SK-N-MC (cell line): ENCODE data around the gene TBC1D9B.

ENCODE experiments used
- DNase-seq: peaks from one replicate; pipeline ENCODE4 v3.0.0-alpha.2; 2011; ENCODE audit warnings: low read depth, low spot score
- H3K27ac ChIP-seq: fragments of 200-600 bp; sonication (generic); 2 replicates; pipeline ENCODE4 v1.5.1; 2016; ENCODE audit warnings: mixed run types
- H3K36me3 ChIP-seq: fragments of 200-600 bp; sonication (generic); 2 replicates; pipeline ENCODE4 v1.6.1; 2017; ENCODE audit warnings: antibody characterized with exemption, low read length, mixed read lengths; ENCODE audit not compliant: insufficient read depth
- H3K4me3 ChIP-seq: fragments of 200-600 bp; sonication (generic); 2 replicates; pipeline ENCODE4 v1.5.1; 2016
- H3K9ac ChIP-seq: fragments of 200-600 bp; sonication (generic); 2 replicates; pipeline ENCODE4 v1.8.0; 2017; ENCODE audit warnings: mixed run types, mixed read lengths; ENCODE audit not compliant: insufficient read length
- H3K9me3 ChIP-seq: fragments of 200-600 bp; sonication (generic); 2 replicates; pipeline ENCODE4 v1.6.1; 2017; ENCODE audit warnings: low read depth, mild to moderate bottlenecking, antibody characterized with exemption, low read length, moderate library complexity, mixed read lengths
- EZH2 ChIP-seq: fragments of 200-600 bp; sonication (generic); IDR thresholded peaks from one replicate; pipeline ENCODE4 v1.6.1; 2017; ENCODE audit warnings: antibody characterized with exemption
- FOXP2 ChIP-seq: optimal IDR thresholded peaks from 2 replicates; pipeline ENCODE3; 2011; ENCODE audit warnings: mild to moderate bottlenecking, moderate library complexity; ENCODE audit not compliant: insufficient read depth; ENCODE audit errors: extremely low read length, control extremely low read depth
- POLR2AphosphoS5 ChIP-seq: IDR thresholded peaks from 2 replicates; pipeline ENCODE4 v1.6.1; 2012; ENCODE audit warnings: mild to moderate bottlenecking, low read depth, low read length, borderline replicate concordance

The TBC1D9B gene

GRCh38 chr5:179907556-179908324 lies at the start of gene TBC1D9B:
Gene TBC1D9B, minus strand, starts transcription at chr5:179907897. Its CDS starts 76 bp downstream, at chr5:179907821.
- Histone ChIP-seq H3K9ac (peak within 1 kb of the TSS; percentile 82), H3K4me3 (peak within 1 kb of the TSS; percentile 87), H3K27ac (no peak within 1 kb of the TSS), H3K9me3 (no peaks in the 10 kb centered on the region), H3K36me3 (peaks cover 17% of the 10 kb centered on the region; the same call in 1 of the 2 replicates)
- no peak for DNase-seq
- peak; percentile 65; the same call in 1 of the 2 replicates for TF ChIP-seq POLR2AphosphoS5
- no peak for TF ChIP-seq FOXP2

- H3K4me3 ChIP-seq = no peak overlapping the region
- no peak overlapping the region for H3K9ac ChIP-seq
- TF ChIP-seq POLR2AphosphoS5 = no peak
- no peak for TF ChIP-seq FOXP2
- no peak for TF ChIP-seq EZH2
- peaks cover 6% of the 10 kb centered on the region; the same call in 1 of the 2 replicates for H3K36me3 ChIP-seq
- DNase-seq = no peak
- no peak overlapping the region for H3K27ac ChIP-seq
- H3K9me3 ChIP-seq = no peaks in the 10 kb centered on the region
These were observed 47.9 kb upstream of the TBC1D9B start for GRCh38 chr5:179955630-179956029.

DNA sequence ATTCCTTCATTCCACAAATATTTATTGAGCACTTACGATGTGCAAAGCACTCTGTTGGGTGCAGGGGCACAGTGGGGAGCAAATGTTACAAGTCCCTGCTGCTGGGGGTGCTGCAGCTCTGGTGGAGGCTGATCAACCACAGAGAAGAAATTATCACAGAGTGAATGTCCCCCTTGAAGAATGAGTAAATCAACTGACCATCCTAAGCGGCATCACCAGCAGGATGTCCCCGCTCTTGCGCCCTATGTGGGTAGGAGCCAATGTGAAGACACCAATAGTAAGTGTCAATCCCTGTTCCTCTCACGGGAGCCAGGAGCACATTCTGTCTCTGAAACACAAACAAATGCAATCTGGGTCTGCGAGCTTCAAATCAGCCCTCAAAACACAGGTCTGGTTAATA lies 47.4 kb upstream of the TBC1D9B start:
- TF ChIP-seq POLR2AphosphoS5 (no peak), EZH2 (no peak), FOXP2 (no peak)
- Histone ChIP-seq H3K9ac (no peak overlapping the region), H3K36me3 (peaks cover 4% of the 10 kb centered on the region; the same call in 1 of the 2 replicates), H3K9me3 (no peaks in the 10 kb centered on the region), H3K4me3 (no peak overlapping the region), H3K27ac (peak overlapping the region; percentile 25; the same call in 1 of the 2 replicates)
- no peak for DNase-seq

GRCh38 chr5:179954434-179954833 lies 46.7 kb upstream of the TBC1D9B start:
- H3K9me3 ChIP-seq = no peaks in the 10 kb centered on the region
- no peak overlapping the region for H3K9ac ChIP-seq
- TF ChIP-seq EZH2 = no peak
- TF ChIP-seq FOXP2 = no peak
- no peak for TF ChIP-seq POLR2AphosphoS5
- peak; percentile 30 for DNase-seq
- peaks cover 4% of the 10 kb centered on the region; the same call in 1 of the 2 replicates for H3K36me3 ChIP-seq
- H3K4me3 ChIP-seq = no peak overlapping the region
- H3K27ac ChIP-seq = 0 out of 2 replicates have a peak overlapping the region, but pooled peaks have one; percentile 25

- TF ChIP-seq FOXP2 = no peak
- no peak for TF ChIP-seq POLR2AphosphoS5
- TF ChIP-seq EZH2 = no peak
- DNase-seq = no peak
- Histone ChIP-seq H3K9me3 (no peaks in the 10 kb centered on the region), H3K27ac (no peak overlapping the region), H3K9ac (no peak overlapping the region), H3K4me3 (no peak overlapping the region), H3K36me3 (peaks cover 4% of the 10 kb centered on the region; the same call in 1 of the 2 replicates)
These were observed 46.3 kb upstream of the TBC1D9B start for GRCh38 chr5:179953987-179954386.

GRCh38 chr5:179936976-179937681 lies 29.4 kb upstream of the TBC1D9B start:
- Histone ChIP-seq H3K36me3 (no peaks in the 10 kb centered on the region), H3K9me3 (no peaks in the 10 kb centered on the region), H3K4me3 (no peak overlapping the region), H3K27ac (no peak overlapping the region), H3K9ac (no peak overlapping the region)
- no peak for TF ChIP-seq FOXP2
- no peak for TF ChIP-seq POLR2AphosphoS5
- no peak for TF ChIP-seq EZH2
- DNase-seq = no peak

- H3K4me3 ChIP-seq = no peak overlapping the region
- H3K9ac ChIP-seq = no peak overlapping the region
- no peaks in the 10 kb centered on the region for H3K36me3 ChIP-seq
- no peaks in the 10 kb centered on the region for H3K9me3 ChIP-seq
- no peak for DNase-seq
- no peak overlapping the region for H3K27ac ChIP-seq
- TF ChIP-seq EZH2 (no peak), FOXP2 (no peak), POLR2AphosphoS5 (no peak)
These were observed 23.2 kb upstream of the TBC1D9B start for GRCh38 chr5:179930788-179931473.

- no peak overlapping the region for H3K27ac ChIP-seq
- no peak overlapping the region for H3K9ac ChIP-seq
- H3K36me3 ChIP-seq = no peaks in the 10 kb centered on the region
- H3K9me3 ChIP-seq = no peaks in the 10 kb centered on the region
- DNase-seq = no peak
- no peak for TF ChIP-seq EZH2
- TF ChIP-seq FOXP2 = no peak
- no peak for TF ChIP-seq POLR2AphosphoS5
- H3K4me3 ChIP-seq = no peak overlapping the region
These were observed 20.1 kb upstream of the TBC1D9B start for GRCh38 chr5:179927824-179928223.
